Heart left ventricle (tissue), 16 donors: Measurements from ENCODE around the gene STARD3. TPM values are rescaled to one million over a fixed set of nuclear protein-coding genes. Genes with fewer than 3 reads are reported as not detected.

Source experiments
- ATAC-seq, 4 donors: fragments of 200-7000 bp; cut with Tn5 transposase; one replicate each; pipeline ENCODE4 v1.9.1; 2020 to 2022; ENCODE audit warnings: moderate library complexity in 4 of 4, mild to moderate bottlenecking in 3 of 4, moderate number of reproducible peaks in 1 of 4
- DNase-seq, 5 donors: peaks; one replicate each; pipeline ENCODE4 v3.0.0-alpha.2; 2020
- H3K27ac ChIP-seq, 12 donors: fragments of 200-600 bp; sonication (generic) in 4 of 12; one replicate each; pipeline versions ENCODE4 v1.5.0 to v1.8.0; 2016 to 2022; ENCODE audit warnings: mild to moderate bottlenecking in 2 of 12
- H3K27me3 ChIP-seq, 9 donors: fragments of 200-600 bp; sonication (generic) in 2 of 9; one replicate each; pipeline versions ENCODE4 v1.5.1 to v1.8.0; 2016 to 2022; ENCODE audit warnings: mild to moderate bottlenecking in 3 of 9
- H3K36me3 ChIP-seq, 9 donors: fragments of 200-600 bp; sonication (generic) in 2 of 9; one replicate each; pipeline versions ENCODE4 v1.5.0 to v1.8.0; 2018 to 2022; ENCODE audit warnings: mild to moderate bottlenecking in 2 of 9
- H3K4me1 ChIP-seq, 12 donors: fragments of 200-600 bp; sonication (generic) in 4 of 12; one replicate each; pipeline versions ENCODE4 v1.5.0 to v1.8.0; 2016 to 2022; ENCODE audit warnings: mild to moderate bottlenecking in 3 of 12
- H3K4me3 ChIP-seq, 12 donors: fragments of 200-600 bp; sonication (generic) in 4 of 12; one replicate each; pipeline versions ENCODE4 v1.5.0 to v1.8.0; 2017 to 2022; ENCODE audit warnings: mild to moderate bottlenecking in 9 of 12, moderate library complexity in 4 of 12
- H3K9me3 ChIP-seq, 12 donors: fragments of 200-600 bp; sonication (generic) in 4 of 12; one replicate each; pipeline versions ENCODE4 v1.5.0 to v1.8.0; 2016 to 2022; ENCODE audit warnings: mild to moderate bottlenecking in 1 of 12
- POLR2A ChIP-seq, 2 donors: fragments of 450-650 bp; IDR thresholded peaks; one replicate each; pipeline ENCODE4 v1.6.1; 2017; ENCODE audit warnings: antibody characterized with exemption in 2 of 2, mild to moderate bottlenecking in 2 of 2, moderate library complexity in 2 of 2
- WGBS, 4 donors: extraction: QIAGEN DNeasy Blood & Tissue Kit in 2 of 4; methylation state at CpG; one replicate each; pipeline versions ENCODE4 v1.1.5 to v1.1.7; 2013 to 2018; 5-methylcytosine and 5-hydroxymethylcytosine counted together
- intact Hi-C, 10 donors: fragments of 100-400 bp; cut with DNase I; formaldehyde crosslinking; loops; one replicate each; pipeline versions ENCODE4 v1.11.1 to v1.14.2; 2022
- polyA plus RNA-seq, 2 donors: library from polyadenylated mRNA; stranded (reverse); fragments of 200-250 nt; gene quantifications; one replicate each; pipeline ENCODE4 v1.2.3, GENCODE V29; 2013
- total RNA-seq, 9 donors: library from RNA; depleted of rRNA in 2 of 9; stranded (reverse); fragments of >200 nt in 2 of 9; fragmentation: NEBNext Ultra II Directional in 3 of 9; extraction: Animal tissue kit (Norgen Biotek cat#: 25700) in 3 of 9; gene quantifications; one replicate each; pipeline versions ENCODE4 v1.1.0 to v1.2.4, GENCODE V29; 2016 to 2023
- TF ChIP-seq, protein P1 (sequence below), 12 donors: fragments of 200-600 bp; sonication (generic) in 4 of 12; IDR thresholded peaks; one replicate each; pipeline versions ENCODE4 v1.5.0 to v1.8.0; 2018 to 2022; ENCODE audit warnings: antibody characterized with exemption in 12 of 12, mild to moderate bottlenecking in 5 of 12
- donor health status: ischemic (EF 13 %, LVEDD 7.1; RV severe dilation, severe dysfunction).
- donor health status: healthy with polysubstance abuse.
- donor health status: DM: no; HTN: yes; CAD: no.
- donor health status: DM: no; HTN: no; CAD: no.
- donor health status: ischemic (EF 25% LVEDD 6.9; RV normal size, moderate dysfunction).
- donor health status: ischemic (EF 25% LVEDD 5.7; RV mildly dilated, moderate dysfunction).
- donor health status: healthy.
- donor health status: DM: yes; HTN: yes; CAD: no.
- donor health status: ischemic (EF 35%, LVEDD 5.7; RV mildly dilated, moderate dysfunction).
- donor health status: nonischemic (EF 11% LVEDD 7.7; RV severe dilation, severe dysfunction).
- donor health status: DM: yes; HTN: yes; CAD: no.
- donor health status: PGD.
- donor health status: ischemic (EF 29% LVEDD 5.4; RV normal size, mild dysfunction).
- donor health status: nonischemic (EF 23%, LVEDD 6.1; RV moderate dilation, normal function).

The STARD3 gene
- total and polyA plus RNA-seq, 11 donors = 14.1 to 57.2 (median 24.2) TPM

- Histone ChIP-seq H3K36me3 (no peaks in the 10 kb centered on the region), H3K4me1 (peaks cover 0 to 18% (median 9%) of the 10 kb centered on the region in 12 donors), H3K27ac (no peak overlapping the region), H3K9me3 (no peaks in the 10 kb centered on the region), H3K4me3 (no peak overlapping the region), H3K27me3 (peaks cover 8 to 52% (median 32%) of the 10 kb centered on the region in 9 donors)
- DNase-seq (no peak), ATAC-seq (no peak)
- no peak for TF ChIP-seq POLR2A (IDR thresholded peaks at IDR 0.05)
- TF ChIP-seq, protein P1, sequence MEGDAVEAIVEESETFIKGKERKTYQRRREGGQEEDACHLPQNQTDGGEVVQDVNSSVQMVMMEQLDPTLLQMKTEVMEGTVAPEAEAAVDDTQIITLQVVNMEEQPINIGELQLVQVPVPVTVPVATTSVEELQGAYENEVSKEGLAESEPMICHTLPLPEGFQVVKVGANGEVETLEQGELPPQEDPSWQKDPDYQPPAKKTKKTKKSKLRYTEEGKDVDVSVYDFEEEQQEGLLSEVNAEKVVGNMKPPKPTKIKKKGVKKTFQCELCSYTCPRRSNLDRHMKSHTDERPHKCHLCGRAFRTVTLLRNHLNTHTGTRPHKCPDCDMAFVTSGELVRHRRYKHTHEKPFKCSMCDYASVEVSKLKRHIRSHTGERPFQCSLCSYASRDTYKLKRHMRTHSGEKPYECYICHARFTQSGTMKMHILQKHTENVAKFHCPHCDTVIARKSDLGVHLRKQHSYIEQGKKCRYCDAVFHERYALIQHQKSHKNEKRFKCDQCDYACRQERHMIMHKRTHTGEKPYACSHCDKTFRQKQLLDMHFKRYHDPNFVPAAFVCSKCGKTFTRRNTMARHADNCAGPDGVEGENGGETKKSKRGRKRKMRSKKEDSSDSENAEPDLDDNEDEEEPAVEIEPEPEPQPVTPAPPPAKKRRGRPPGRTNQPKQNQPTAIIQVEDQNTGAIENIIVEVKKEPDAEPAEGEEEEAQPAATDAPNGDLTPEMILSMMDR (IDR thresholded peaks at IDR 0.05) = no peak
- 75 to 82% (median 80%) methylated on average over 11 to 12 of the region's 12 CpGs for WGBS, 4 donors
- intact Hi-C loops = loop anchor here in 3 of 10 donors (10.0 kb wide), 4 partner anchors 45 to 355 kb away; partner anchors contain the start of gene PSMD3 (in 1 of the 3)
Measured at GRCh38 chr17:39629898-39630297, 7.0 kb upstream of the STARD3 start.

DNA sequence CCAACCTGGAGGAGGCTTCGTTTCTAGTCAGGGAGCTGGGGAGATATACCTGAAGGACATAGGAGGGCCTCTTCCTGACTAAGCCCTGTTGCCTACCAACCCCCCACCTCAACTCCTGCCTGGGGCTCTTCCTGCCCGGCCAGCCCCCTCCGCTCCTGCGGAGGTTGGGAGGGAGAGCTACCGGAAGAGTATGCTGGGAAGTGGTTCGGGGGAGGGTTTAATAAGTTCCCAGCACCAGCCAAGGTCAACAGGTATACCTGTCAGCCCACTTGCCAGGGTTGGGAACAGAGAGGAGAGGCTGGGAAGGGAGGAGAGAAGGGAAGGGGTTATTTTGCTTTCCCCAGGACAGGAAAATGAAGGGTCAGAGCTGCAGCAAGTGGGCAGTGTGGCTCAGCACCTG is 5.5 kb upstream of the STARD3 start:
- WGBS, 4 donors = 37 to 55% (median 44%) methylated on average over 6 of the region's 6 CpGs
- Histone ChIP-seq H3K27ac (no peak overlapping the region), H3K4me3 (no peak overlapping the region), H3K36me3 (no peaks in the 10 kb centered on the region), H3K27me3 (peaks cover 8 to 37% (median 21%) of the 10 kb centered on the region in 9 donors), H3K4me1 (peaks cover 0 to 24% (median 12%) of the 10 kb centered on the region in 12 donors), H3K9me3 (no peaks in the 10 kb centered on the region)
- intact Hi-C loops = no loop called here
- no peak for TF ChIP-seq POLR2A (IDR thresholded peaks at IDR 0.05)
- TF ChIP-seq, protein P1 (IDR thresholded peaks at IDR 0.05) = no peak
- ATAC-seq (no peak), DNase-seq (no peak)

- ATAC-seq = no peak
Measured at GRCh38 chr17:39632153-39632941, 4.6 kb upstream of the STARD3 start.

More at GRCh38 chr17:39632153-39632941, 4.6 kb upstream of the STARD3 start:
- H3K27ac ChIP-seq = no peak overlapping the region
- H3K9me3 ChIP-seq = no peaks in the 10 kb centered on the region
- whole genome bisulfite sequencing, 4 donors = 65 to 71% (median 67%) methylated on average over 10 to 13 of the region's 13 CpGs
- peaks cover 0 to 27% (median 12%) of the 10 kb centered on the region in 9 donors for H3K27me3 ChIP-seq
- H3K36me3 ChIP-seq = no peaks in the 10 kb centered on the region
- H3K4me3 ChIP-seq = no peak overlapping the region
- no peak for DNase-seq
- peaks cover 0 to 18% (median 8%) of the 10 kb centered on the region in 12 donors for H3K4me1 ChIP-seq
- intact Hi-C loops = no loop called here
- TF ChIP-seq, protein P1 (IDR thresholded peaks at IDR 0.05) = no peak
- TF ChIP-seq POLR2A (IDR thresholded peaks at IDR 0.05) = no peak
